ENCODE data around the gene NPAS3.

Gene NPAS3

GRCh38 chr14:33508126-33509062 lies 569.7 kb downstream of the NPAS3 start:
- Mint-ChIP-seq H3K9me3 (peaks cover 11% of the 10 kb centered on the region), H3K27me3 (no peaks in the 10 kb centered on the region), H3K4me3 (no peak overlapping the region), H3K27ac (no peak overlapping the region), H3K36me3 (no peaks in the 10 kb centered on the region), H3K4me1 (no peaks in the 10 kb centered on the region)
- DNase-seq (ENCODE audit: low spot score in 2 of 2) (no peak), ATAC-seq (ENCODE audit: low read depth) (no peak)

- H3K4me3 Mint-ChIP-seq: no peak overlapping the region
- H3K36me3 Mint-ChIP-seq: no peaks in the 10 kb centered on the region
- DNase-seq (ENCODE audit: low spot score in 2 of 2) (no peak), ATAC-seq (ENCODE audit: low read depth) (no peak)
- no peaks in the 10 kb centered on the region for H3K27me3 Mint-ChIP-seq
- no peak overlapping the region for H3K27ac Mint-ChIP-seq
- H3K9me3 Mint-ChIP-seq: peaks cover 11% of the 10 kb centered on the region
- no peaks in the 10 kb centered on the region for H3K4me1 Mint-ChIP-seq
Observed at GRCh38 chr14:33509454-33509853, 570.8 kb downstream of the NPAS3 start.

DNA sequence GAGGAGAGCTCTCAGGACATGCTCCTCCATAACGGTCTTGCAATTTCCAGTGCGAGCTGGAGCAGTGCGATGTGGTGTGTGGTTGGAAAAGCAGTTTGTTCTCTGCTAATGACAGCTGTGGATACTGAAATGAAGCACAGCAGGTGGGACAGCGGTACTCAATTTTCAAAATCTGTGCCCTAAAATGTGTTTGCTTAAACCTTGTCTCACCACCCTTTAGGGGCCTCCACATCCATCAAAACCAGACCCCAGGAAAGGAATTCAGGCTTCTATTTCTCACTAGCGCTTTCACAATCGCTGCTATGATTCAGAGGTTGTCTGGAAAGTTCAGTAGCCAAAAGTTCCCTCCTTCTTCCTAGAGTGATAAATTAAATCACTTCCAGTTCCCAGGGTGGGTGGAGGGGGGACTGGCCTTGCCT lies 571.4 kb downstream of the NPAS3 start:
- Mint-ChIP-seq H3K9me3 (peaks cover 9% of the 10 kb centered on the region), H3K27ac (no peak overlapping the region), H3K27me3 (peaks cover 1% of the 10 kb centered on the region), H3K36me3 (no peaks in the 10 kb centered on the region), H3K4me1 (no peaks in the 10 kb centered on the region), H3K4me3 (no peak overlapping the region)
- no peak for ATAC-seq (ENCODE audit: low read depth)
- no peak for DNase-seq (ENCODE audit: low spot score in 2 of 2)

DNA sequence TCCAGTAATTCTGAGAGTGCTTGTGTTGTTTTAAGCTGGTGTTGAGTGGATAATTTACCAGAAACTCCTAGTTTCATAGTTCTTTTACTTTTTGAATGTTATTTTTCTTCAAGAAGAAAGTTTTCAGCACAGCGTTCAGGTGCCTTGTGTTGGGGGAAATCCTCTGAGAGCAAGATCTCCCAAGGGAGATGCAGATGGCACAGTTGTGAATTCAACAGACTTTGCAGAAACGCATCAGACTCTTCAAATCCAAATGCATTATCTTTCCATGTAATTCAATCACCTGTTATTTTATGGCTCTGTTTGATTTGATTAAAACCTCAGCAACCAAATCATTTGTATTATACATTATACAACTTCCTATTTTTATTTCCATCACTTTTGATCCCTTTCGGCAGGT lies 572.3 kb downstream of the NPAS3 start:
- DNase-seq (ENCODE audit: low spot score in 2 of 2): no peak
- H3K4me3 Mint-ChIP-seq: no peak overlapping the region
- no peaks in the 10 kb centered on the region for H3K4me1 Mint-ChIP-seq
- H3K36me3 Mint-ChIP-seq: no peaks in the 10 kb centered on the region
- peaks cover 1% of the 10 kb centered on the region for H3K27me3 Mint-ChIP-seq
- H3K9me3 Mint-ChIP-seq: peaks cover 6% of the 10 kb centered on the region
- H3K27ac Mint-ChIP-seq: no peak overlapping the region
- no peak for ATAC-seq (ENCODE audit: low read depth)

DNA sequence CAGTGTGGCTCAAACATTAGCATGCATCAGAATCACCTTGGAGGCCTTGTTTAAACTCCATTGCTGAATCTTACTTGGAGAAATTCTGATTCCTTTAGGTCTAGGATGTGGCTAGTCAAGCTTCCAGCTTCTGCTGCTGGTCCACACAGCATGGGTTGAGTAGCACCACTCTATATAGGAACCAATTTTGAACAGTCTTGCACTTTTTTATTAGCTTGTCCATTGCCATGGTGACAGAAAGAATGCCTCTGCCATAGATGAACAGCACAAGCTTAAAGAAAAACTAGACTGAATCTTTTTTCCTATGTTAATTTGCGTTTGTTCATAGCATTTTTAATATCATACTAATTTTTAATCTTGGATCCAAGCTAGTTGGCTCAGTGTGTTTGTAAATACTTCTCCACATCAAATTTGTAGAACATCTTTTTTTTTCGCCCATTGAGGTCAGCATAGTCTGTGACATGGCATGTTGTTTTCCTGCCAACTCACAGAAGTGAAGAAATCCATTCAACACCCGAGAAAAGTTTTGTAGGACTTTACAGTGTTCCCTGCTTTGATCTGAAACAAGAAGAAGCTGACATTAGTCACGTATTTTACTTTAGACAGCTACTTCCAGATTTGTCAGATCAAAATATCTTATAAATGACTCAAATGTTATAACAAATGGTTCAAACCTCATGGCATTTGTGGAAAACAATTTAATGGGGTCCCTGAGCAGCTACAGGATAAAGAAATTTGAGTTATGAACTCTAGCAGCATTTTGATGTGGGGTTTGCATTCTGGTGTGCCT lies 573.4 kb downstream of the NPAS3 start:
- ATAC-seq (ENCODE audit: low read depth) (no peak), DNase-seq (ENCODE audit: low spot score in 2 of 2) (no peak)
- peaks cover 1% of the 10 kb centered on the region for H3K27me3 Mint-ChIP-seq
- H3K36me3 Mint-ChIP-seq: no peaks in the 10 kb centered on the region
- no peak overlapping the region for H3K27ac Mint-ChIP-seq
- H3K4me1 Mint-ChIP-seq: no peaks in the 10 kb centered on the region
- H3K9me3 Mint-ChIP-seq: peaks cover 4% of the 10 kb centered on the region
- H3K4me3 Mint-ChIP-seq: no peak overlapping the region

DNA sequence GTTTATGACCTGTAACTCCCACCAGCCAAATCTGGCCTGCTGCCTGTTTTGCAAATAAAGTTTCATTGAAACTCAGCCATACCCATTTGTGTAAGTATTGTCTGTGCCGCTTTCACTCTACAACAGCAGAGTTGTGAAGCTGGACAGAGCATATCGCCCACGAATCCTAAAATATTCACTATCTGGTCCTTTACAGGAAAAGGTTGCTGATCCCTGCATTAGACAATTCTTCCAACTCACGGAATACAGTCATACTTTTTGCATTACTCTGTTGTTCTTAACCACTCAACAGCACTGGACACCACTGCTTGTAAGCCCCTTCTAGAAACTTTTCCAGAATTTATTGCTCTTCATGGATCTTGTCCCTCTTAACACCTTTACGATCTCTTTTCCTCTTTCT lies 576.8 kb downstream of the NPAS3 start:
- Mint-ChIP-seq H3K27me3 (peaks cover 1% of the 10 kb centered on the region), H3K9me3 (peaks cover 1% of the 10 kb centered on the region), H3K36me3 (no peaks in the 10 kb centered on the region), H3K27ac (no peak overlapping the region), H3K4me3 (no peak overlapping the region), H3K4me1 (no peaks in the 10 kb centered on the region)
- DNase-seq (ENCODE audit: low spot score in 2 of 2) (no peak), ATAC-seq (ENCODE audit: low read depth) (no peak)

GRCh38 chr14:33515899-33516298 lies 577.2 kb downstream of the NPAS3 start:
- ATAC-seq (ENCODE audit: low read depth): no peak
- H3K9me3 Mint-ChIP-seq: peaks cover 1% of the 10 kb centered on the region

DNA sequence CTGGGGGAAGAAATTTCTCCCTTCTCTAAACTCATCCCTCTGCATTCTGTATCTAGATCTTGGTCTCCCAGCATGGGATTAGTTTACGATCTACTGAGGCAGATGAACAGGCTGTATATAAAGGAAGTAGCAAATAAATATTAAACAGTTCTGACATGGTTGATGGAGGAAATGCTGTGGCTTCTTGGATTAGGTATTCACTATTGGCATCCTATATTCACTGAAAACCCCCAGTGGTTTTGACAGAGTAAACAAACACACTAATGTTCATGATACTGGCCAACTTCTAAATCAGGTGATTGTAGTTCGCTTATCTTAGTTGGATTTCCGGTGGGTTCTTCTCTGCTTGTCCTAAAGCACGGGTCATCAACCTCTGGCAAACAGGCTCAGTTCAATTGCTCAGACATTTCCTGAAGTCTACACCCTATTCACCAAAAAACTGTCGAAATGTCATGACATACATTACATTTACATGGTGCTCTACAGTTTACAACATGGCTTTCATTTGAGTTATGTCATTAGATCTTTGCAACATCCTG lies 578.3 kb downstream of the NPAS3 start:
- ATAC-seq (ENCODE audit: low read depth) (no peak), DNase-seq (ENCODE audit: low spot score in 2 of 2) (no peak)
- Mint-ChIP-seq H3K4me1 (no peaks in the 10 kb centered on the region), H3K9me3 (peaks cover 1% of the 10 kb centered on the region), H3K36me3 (no peaks in the 10 kb centered on the region), H3K27ac (no peak overlapping the region), H3K4me3 (no peak overlapping the region), H3K27me3 (peaks cover 1% of the 10 kb centered on the region)

More at GRCh38 chr14:33515899-33516298, 577.2 kb downstream of the NPAS3 start:
- Mint-ChIP-seq H3K27ac (no peak overlapping the region), H3K27me3 (peaks cover 1% of the 10 kb centered on the region), H3K4me3 (no peak overlapping the region), H3K36me3 (no peaks in the 10 kb centered on the region), H3K4me1 (no peaks in the 10 kb centered on the region)
- no peak for DNase-seq (ENCODE audit: low spot score in 2 of 2)

- DNase-seq (ENCODE audit: low spot score in 2 of 2) (no peak), ATAC-seq (ENCODE audit: low read depth) (no peak)
- Mint-ChIP-seq H3K27me3 (no peaks in the 10 kb centered on the region), H3K27ac (no peak overlapping the region), H3K4me3 (no peak overlapping the region), H3K36me3 (no peaks in the 10 kb centered on the region), H3K4me1 (no peaks in the 10 kb centered on the region), H3K9me3 (peaks cover 2% of the 10 kb centered on the region)
Observed at GRCh38 chr14:33521192-33521591, 582.5 kb downstream of the NPAS3 start.

DNA sequence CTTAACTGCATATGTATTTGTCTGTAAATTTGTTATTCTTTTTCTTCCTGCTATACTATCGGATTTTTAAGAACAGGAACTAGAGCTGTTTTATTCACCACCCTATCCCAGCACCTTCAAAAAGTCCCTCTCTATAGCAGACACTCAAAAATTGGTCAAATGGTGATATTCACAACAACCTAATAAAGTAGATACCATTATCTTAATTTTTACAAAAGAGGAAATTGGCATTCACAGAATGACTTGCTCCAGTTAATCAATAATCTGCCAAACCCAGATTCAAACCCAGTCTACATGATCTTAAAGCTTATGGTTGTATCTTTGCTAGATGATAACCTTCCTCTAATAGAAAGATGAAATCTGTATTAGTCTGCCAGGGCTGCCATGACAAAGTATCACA lies 585.6 kb downstream of the NPAS3 start:
- H3K4me1 Mint-ChIP-seq: no peaks in the 10 kb centered on the region

GRCh38 chr14:33525626-33526025 lies 586.9 kb downstream of the NPAS3 start:
- no peaks in the 10 kb centered on the region for H3K27me3 Mint-ChIP-seq
- ATAC-seq (ENCODE audit: low read depth) (no peak), DNase-seq (ENCODE audit: low spot score in 2 of 2) (no peak)
- no peaks in the 10 kb centered on the region for H3K4me1 Mint-ChIP-seq
- H3K9me3 Mint-ChIP-seq: peaks cover 2% of the 10 kb centered on the region
- no peak overlapping the region for H3K27ac Mint-ChIP-seq
- no peaks in the 10 kb centered on the region for H3K36me3 Mint-ChIP-seq
- H3K4me3 Mint-ChIP-seq: no peak overlapping the region

More for the DNA sequence above, 585.6 kb downstream of the NPAS3 start:
- ATAC-seq (ENCODE audit: low read depth): no peak
- Mint-ChIP-seq H3K9me3 (peaks cover 2% of the 10 kb centered on the region), H3K4me3 (no peak overlapping the region), H3K36me3 (no peaks in the 10 kb centered on the region), H3K27me3 (no peaks in the 10 kb centered on the region), H3K27ac (no peak overlapping the region)
- no peak for DNase-seq (ENCODE audit: low spot score in 2 of 2)

DNA sequence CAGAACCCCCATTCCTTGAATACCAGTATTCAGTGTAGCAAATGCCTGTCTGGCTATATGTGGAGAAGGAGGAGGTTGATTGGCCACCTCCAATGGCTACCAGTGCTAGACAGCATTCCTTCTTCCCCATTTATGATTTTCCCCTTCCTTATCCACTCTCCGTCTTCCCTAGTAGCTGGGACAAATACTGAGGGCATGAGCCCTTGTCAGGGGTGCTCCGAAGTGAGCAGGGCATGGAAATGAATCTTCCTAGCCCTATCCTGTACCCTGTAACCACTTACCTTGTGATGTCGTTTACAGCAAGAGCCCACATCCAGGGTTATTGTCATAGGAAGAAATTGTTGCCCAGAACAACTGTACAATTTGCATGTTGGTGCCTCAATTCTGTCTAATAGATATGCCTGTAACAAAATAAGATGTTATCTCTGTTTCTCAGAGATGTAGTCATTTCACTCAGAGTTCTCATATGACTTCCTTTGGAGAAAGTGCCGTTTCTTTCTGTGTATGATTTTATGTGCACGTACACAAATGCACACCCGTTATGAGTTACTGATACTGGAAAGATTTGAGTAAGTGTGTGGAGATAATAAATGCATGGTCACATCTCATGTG lies 588.5 kb downstream of the NPAS3 start:
- no peaks in the 10 kb centered on the region for H3K36me3 Mint-ChIP-seq
- DNase-seq (ENCODE audit: low spot score in 2 of 2): no peak
- ATAC-seq (ENCODE audit: low read depth): no peak
- no peaks in the 10 kb centered on the region for H3K4me1 Mint-ChIP-seq
- no peaks in the 10 kb centered on the region for H3K27me3 Mint-ChIP-seq
- no peak overlapping the region for H3K4me3 Mint-ChIP-seq
- no peak overlapping the region for H3K27ac Mint-ChIP-seq
- H3K9me3 Mint-ChIP-seq: peaks cover 2% of the 10 kb centered on the region

GRCh38 chr14:33528655-33529054 lies 590.0 kb downstream of the NPAS3 start:
- DNase-seq (ENCODE audit: low spot score in 2 of 2): no peak
- Mint-ChIP-seq H3K4me1 (no peaks in the 10 kb centered on the region), H3K36me3 (no peaks in the 10 kb centered on the region), H3K27me3 (no peaks in the 10 kb centered on the region), H3K27ac (no peak overlapping the region), H3K9me3 (peaks cover 2% of the 10 kb centered on the region), H3K4me3 (no peak overlapping the region)
- ATAC-seq (ENCODE audit: low read depth): no peak

All from memory B cell (primary cell).